Osteoblast (primary cell): ENCODE measurements around the gene PSMA8. TPM values are rescaled to one million over a fixed set of nuclear protein-coding genes. Genes with fewer than 3 reads are reported as not detected.

Experiments
- DNase-seq: peaks from one replicate; pipeline ENCODE4 v3.0.0; 2011; ENCODE audit warnings: low spot score, mixed read lengths; ENCODE audit not compliant: insufficient read length; ENCODE audit errors: missing footprints
- H2AFZ ChIP-seq: 2 replicates; pipeline ENCODE4 v1.6.0; 2011; ENCODE audit warnings: mild to moderate bottlenecking, low read length
- H3K27ac ChIP-seq: 2 replicates; pipeline ENCODE4 v1.5.1; 2011; ENCODE audit warnings: mild to moderate bottlenecking, low read depth, low read length, moderate library complexity
- H3K27me3 ChIP-seq: 2 replicates; pipeline ENCODE4 v1.6.0; 2012; ENCODE audit warnings: mild to moderate bottlenecking, control low read depth, inconsistent platforms, low read length, moderate library complexity; ENCODE audit not compliant: insufficient read depth
- H3K36me3 ChIP-seq: 2 replicates; pipeline ENCODE4 v1.5.1; 2011; ENCODE audit warnings: mild to moderate bottlenecking, low read length, control low read depth, moderate library complexity; ENCODE audit not compliant: insufficient read depth
- H3K4me1 ChIP-seq: 2 replicates; pipeline ENCODE4 v1.5.1; 2011; ENCODE audit warnings: mild to moderate bottlenecking, low read length, control low read depth, moderate library complexity; ENCODE audit not compliant: insufficient read depth
- H3K4me2 ChIP-seq: 2 replicates; pipeline ENCODE4 v1.6.0; 2011; ENCODE audit warnings: mild to moderate bottlenecking, low read length; ENCODE audit not compliant: insufficient read depth
- H3K4me3 ChIP-seq: fragments of 200-600 bp; sonication (generic); 3 replicates; pipeline ENCODE4 v1.5.1; 2012; ENCODE audit warnings: mild to moderate bottlenecking, low read length, inconsistent platforms; ENCODE audit not compliant: insufficient read depth
- H3K79me2 ChIP-seq: 2 replicates; pipeline ENCODE4 v1.6.0; 2012; ENCODE audit warnings: mild to moderate bottlenecking, low read length, control low read depth, inconsistent platforms; ENCODE audit not compliant: insufficient read depth
- H3K9me3 ChIP-seq: 2 replicates; pipeline ENCODE4 v1.5.1; 2011; ENCODE audit warnings: low read depth, low read length, control low read depth
- H4K20me1 ChIP-seq: 2 replicates; pipeline ENCODE4 v1.6.0; 2012; ENCODE audit warnings: mild to moderate bottlenecking, low read length, control low read depth; ENCODE audit not compliant: insufficient read depth
- total RNA-seq: library from RNA; depleted of rRNA; stranded (reverse); fragments of >200 nt; gene quantifications from 2 replicates; pipeline ENCODE4 v1.2.3, GENCODE V29; 2012
- TF ChIP-seq, protein P1 (sequence below): IDR thresholded peaks from 2 replicates; pipeline ENCODE4 v1.5.1; 2011; ENCODE audit warnings: mild to moderate bottlenecking, low read depth, low read length, moderate library complexity; ENCODE audit errors: extremely low read depth

Gene PSMA8
- total RNA-seq, 1 donor: not detected

DNA sequence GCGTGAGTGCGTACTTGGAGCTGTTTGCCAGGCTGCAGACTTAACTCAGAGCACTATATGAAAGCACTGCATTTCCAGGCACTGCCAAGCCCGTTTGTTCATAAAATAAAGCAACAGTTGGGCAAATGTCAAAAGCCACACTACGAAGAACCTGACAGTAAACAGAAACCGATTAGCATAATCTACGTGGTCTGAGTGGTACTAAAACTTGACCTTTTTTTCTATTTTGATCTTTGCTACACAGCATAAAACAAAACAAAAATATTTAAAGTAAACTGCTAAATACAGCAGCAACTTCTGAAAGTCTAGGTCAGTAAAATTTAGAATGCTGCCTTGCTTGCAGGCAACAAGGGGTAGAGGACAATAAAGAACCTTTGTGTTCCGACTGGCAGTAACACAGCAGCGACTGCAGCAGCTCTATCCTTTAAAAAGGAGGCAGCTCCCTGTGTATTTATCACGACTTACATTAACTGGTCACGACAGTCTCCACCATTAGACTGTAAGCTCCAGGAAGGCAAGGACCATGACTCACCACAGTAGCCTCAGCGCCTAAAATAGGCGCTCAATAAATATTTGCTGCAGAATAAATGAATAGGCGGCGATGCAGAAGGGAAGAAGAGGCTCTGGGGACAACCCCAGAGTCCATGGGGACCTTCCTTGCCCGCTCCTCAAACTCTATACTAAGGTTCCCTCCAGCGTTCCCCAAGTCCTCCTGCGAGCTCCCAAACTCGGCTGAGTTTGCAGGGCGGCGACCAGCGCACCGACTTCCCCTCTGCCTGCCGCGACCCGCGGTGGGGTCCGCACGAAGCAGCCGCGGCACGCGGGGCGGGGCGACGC lies 44.2 kb upstream of the PSMA8 start:
- Histone ChIP-seq H3K4me1 (peaks cover 17% of the 10 kb centered on the region), H3K9me3 (no peaks in the 10 kb centered on the region), H3K27me3 (no peaks in the 10 kb centered on the region), H3K4me2 (peak overlapping the region; percentile 94), H4K20me1 (peaks cover 44% of the 10 kb centered on the region), H3K27ac (peak overlapping the region; percentile 97), H3K4me3 (peak overlapping the region; percentile 98), H3K79me2 (peaks cover 59% of the 10 kb centered on the region), H3K36me3 (peaks cover 24% of the 10 kb centered on the region), H2AFZ (peak overlapping the region; percentile 99)
- DNase-seq: peak; percentile 77
- TF ChIP-seq, protein P1, sequence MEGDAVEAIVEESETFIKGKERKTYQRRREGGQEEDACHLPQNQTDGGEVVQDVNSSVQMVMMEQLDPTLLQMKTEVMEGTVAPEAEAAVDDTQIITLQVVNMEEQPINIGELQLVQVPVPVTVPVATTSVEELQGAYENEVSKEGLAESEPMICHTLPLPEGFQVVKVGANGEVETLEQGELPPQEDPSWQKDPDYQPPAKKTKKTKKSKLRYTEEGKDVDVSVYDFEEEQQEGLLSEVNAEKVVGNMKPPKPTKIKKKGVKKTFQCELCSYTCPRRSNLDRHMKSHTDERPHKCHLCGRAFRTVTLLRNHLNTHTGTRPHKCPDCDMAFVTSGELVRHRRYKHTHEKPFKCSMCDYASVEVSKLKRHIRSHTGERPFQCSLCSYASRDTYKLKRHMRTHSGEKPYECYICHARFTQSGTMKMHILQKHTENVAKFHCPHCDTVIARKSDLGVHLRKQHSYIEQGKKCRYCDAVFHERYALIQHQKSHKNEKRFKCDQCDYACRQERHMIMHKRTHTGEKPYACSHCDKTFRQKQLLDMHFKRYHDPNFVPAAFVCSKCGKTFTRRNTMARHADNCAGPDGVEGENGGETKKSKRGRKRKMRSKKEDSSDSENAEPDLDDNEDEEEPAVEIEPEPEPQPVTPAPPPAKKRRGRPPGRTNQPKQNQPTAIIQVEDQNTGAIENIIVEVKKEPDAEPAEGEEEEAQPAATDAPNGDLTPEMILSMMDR: no peak

DNA sequence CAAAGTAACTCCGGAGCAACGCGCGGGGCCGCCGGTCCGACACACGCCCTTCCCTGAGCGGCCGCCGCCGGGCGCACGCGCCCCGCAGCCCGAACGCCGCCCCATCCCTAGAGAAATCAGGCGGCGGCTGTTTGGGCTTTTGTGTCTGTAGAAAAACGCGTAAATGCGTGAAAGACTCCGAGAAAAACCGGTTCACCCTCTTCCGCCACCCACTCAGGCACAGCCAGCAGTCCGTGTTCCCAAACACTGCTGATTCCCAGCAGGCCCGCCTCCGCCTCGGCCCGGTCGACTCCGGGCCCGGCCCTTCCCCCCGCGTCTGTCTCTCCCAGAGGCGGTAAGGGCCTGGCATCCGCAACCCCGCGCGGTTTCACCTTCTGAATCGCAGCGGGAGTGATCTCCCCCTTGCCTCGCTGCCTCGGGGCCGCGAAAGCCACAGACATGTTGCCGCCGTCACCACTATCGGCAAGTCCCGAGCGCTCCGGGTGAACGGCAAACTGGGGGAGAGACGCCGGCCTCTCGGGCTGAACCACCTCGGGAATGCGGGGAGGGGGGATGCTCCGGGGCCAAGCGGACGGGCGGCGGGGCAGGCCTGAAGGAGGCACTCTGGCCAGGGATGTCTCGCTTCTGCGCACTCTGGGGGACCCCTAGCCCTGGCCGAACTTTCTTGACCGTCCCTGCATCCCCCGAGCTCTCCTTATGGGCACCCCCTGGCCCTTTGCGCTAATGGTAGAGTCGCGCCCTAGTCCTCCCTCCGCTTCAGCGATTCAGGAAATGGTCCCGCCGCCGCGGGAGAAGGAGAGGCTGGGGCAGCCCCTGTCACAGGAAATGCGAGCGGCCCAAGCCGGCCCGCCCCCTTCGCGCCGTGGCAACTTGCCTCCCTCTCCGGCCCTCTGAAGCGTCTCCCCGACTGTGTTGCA lies 43.3 kb upstream of the PSMA8 start, which contains the start of gene SS18:
TSS of gene SS18 (minus strand) at position 484 of the 917 bp plus-strand sequence. CDS start at position 440, 44 bp downstream.
- peaks cover 39% of the 10 kb centered on the region for H4K20me1 ChIP-seq
- peak within 1 kb of the TSS; percentile 97 for H3K27ac ChIP-seq
- TF ChIP-seq, protein P1: no peak
- peaks cover 16% of the 10 kb centered on the region for H3K36me3 ChIP-seq
- H3K27me3 ChIP-seq: no peaks in the 10 kb centered on the region
- peak within 1 kb of the TSS; percentile 99 for H2AFZ ChIP-seq
- H3K79me2 ChIP-seq: peaks cover 50% of the 10 kb centered on the region
- H3K4me3 ChIP-seq: peak within 1 kb of the TSS; percentile 98
- DNase-seq: peak; percentile 98
- peak within 1 kb of the TSS; percentile 94 for H3K4me2 ChIP-seq
- peaks cover 17% of the 10 kb centered on the region for H3K4me1 ChIP-seq
- no peaks in the 10 kb centered on the region for H3K9me3 ChIP-seq

DNA sequence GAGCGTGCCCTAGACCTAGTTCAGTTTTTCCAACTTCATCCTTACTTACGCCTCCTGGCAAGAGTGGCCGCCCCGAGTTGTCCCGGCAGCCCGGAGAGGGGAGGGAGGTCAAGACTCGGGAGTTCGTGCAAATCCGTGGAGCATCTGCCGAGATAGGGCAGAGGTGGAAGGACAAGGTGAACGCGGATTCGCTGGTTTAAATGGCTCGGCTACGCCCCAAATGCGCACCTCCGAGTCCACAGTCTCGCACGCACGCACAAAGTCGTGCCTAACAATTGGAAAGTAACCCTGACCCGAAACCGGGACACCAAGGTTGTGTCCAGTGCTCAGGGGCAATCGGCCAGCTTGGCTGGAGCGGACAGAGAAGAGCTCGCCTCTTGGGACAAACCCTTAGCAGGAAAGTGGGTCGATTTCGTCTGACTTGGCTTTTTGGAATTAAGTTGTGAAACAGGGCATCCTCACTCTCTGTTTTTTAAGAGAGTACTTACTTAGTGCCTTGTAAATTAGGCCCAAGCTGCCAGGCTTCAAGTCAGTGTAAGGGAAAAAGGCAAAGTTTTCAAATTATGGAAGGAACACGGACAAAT lies 42.5 kb upstream of the PSMA8 start:
- Histone ChIP-seq H3K4me3 (peak overlapping the region; percentile 98), H3K27ac (peak overlapping the region; percentile 97), H4K20me1 (peaks cover 35% of the 10 kb centered on the region), H3K79me2 (peaks cover 43% of the 10 kb centered on the region), H3K27me3 (no peaks in the 10 kb centered on the region), H3K4me1 (peaks cover 17% of the 10 kb centered on the region), H3K9me3 (no peaks in the 10 kb centered on the region), H2AFZ (peak overlapping the region; percentile 99), H3K36me3 (peaks cover 9% of the 10 kb centered on the region), H3K4me2 (peak overlapping the region; percentile 94)
- TF ChIP-seq, protein P1: no peak
- DNase-seq: peak; percentile 85
